OCI-LY3 (cell line): Measurements from ENCODE around the gene EGFL7.

Experiments
- H2AFZ ChIP-seq: fragments of 200-600, 300-600 bp; shearing (Covaris generic); 2 replicates; pipeline ENCODE4 v1.6.0; 2014; ENCODE audit warnings: antibody characterized with exemption, low read depth, low read length
- H3K27ac ChIP-seq: fragments of 200-600, 300-600 bp; sonication (generic); 2 replicates; pipeline ENCODE4 v1.5.1; 2014; ENCODE audit warnings: mild to moderate bottlenecking, low read length, moderate library complexity, mixed read lengths
- H3K27me3 ChIP-seq: fragments of 200-600, 300-600 bp; sonication (generic); 2 replicates; pipeline ENCODE4 v1.6.1; 2014; ENCODE audit warnings: low read depth, low read length, mixed read lengths
- H3K36me3 ChIP-seq: fragments of 200-600, 300-600 bp; sonication (generic); replicated peaks from 2 replicates; pipeline ENCODE3; 2014; ENCODE audit warnings: low read depth, low read length, mixed read lengths
- H3K4me1 ChIP-seq: fragments of 300-600, 200-600 bp; sonication (generic); 2 replicates; pipeline ENCODE4 v1.6.1; 2014; ENCODE audit warnings: low read length, mixed read lengths
- H3K4me2 ChIP-seq: fragments of 200-600, 300-600 bp; sonication (generic); 2 replicates; pipeline ENCODE4 v1.6.1; 2014; ENCODE audit warnings: low read length, mixed read lengths
- H3K4me3 ChIP-seq: fragments of 300-600, 200-600 bp; sonication (generic); 2 replicates; pipeline ENCODE4 v1.5.1; 2014; ENCODE audit warnings: antibody characterized with exemption, mild to moderate bottlenecking, low read length, moderate library complexity
- H3K79me2 ChIP-seq: fragments of 300-600, 200-600 bp; shearing (Covaris generic); 2 replicates; pipeline ENCODE4 v1.6.1; 2014; ENCODE audit warnings: mild to moderate bottlenecking, low read length, mixed read lengths
- H3K9ac ChIP-seq: fragments of 300-600, 200-600 bp; shearing (Covaris generic); 2 replicates; pipeline ENCODE4 v1.6.0; 2014; ENCODE audit warnings: mild to moderate bottlenecking, low read length, moderate library complexity
- H3K9me3 ChIP-seq: fragments of 200-600, 300-600 bp; shearing (Covaris generic); 2 replicates; pipeline ENCODE4 v1.6.1; 2014; ENCODE audit warnings: low read length, mixed read lengths; ENCODE audit not compliant: insufficient read depth
- H4K20me1 ChIP-seq: fragments of 200-600, 300-600 bp; sonication (generic); 2 replicates; pipeline ENCODE4 v1.6.1; 2016; ENCODE audit warnings: low read length, mixed read lengths; ENCODE audit not compliant: insufficient read depth
- EZH2phosphoT487 ChIP-seq: fragments of 200-600 bp; shearing (Covaris generic); IDR thresholded peaks from 2 replicates; pipeline ENCODE4 v1.6.1; 2018; ENCODE audit warnings: antibody characterized with exemption, mixed run types, low read depth
- TF ChIP-seq, protein P1 (sequence below): fragments of 200-600, 300-600 bp; sonication (generic); IDR thresholded peaks from 2 replicates; pipeline ENCODE4 v1.5.1; 2014; ENCODE audit warnings: antibody characterized with exemption, low read length, low read depth

Gene EGFL7

DNA sequence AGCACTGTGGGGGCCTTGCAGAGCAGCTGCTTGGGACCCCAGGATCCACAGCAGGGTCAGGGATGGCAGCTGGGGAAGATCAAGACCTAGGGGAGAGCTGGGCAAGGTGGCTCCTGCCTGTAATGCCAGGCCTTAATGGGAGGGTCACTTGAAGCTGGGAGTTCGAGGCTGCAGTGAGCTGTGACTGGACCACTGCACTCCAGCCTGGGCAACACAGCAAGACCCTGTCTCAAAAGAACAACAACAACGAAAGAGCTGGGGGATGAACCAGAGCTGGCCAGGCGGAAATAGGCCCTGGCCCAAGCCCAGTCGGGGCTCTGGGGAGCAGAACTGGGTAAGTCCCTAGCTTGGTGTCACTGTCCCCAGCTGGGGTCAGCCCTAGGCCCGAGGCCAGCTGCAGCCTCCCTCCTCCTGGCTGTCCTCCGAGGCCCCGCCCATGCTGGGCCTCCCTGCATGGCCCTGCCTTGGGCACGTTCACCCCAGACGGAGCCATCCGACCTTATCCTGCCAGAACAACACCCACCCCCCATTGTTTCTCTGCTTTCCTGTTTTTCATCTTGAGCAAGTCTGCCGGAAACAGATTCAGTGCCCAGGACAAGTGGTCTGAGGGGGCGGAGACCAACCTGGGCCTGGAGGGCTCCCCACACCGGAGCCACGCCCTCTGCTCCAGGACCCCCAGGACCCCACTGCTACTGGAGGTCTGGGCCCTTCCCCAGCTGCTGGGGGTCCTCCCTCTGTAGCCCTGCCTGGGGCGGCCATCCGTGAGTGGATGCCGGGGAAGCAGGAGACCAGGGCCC lies 51.6 kb downstream of the EGFL7 start:
- no peaks in the 10 kb centered on the region for H4K20me1 ChIP-seq
- H3K4me1 ChIP-seq = peaks cover 3% of the 10 kb centered on the region; the same call in 1 of the 2 replicates
- H3K4me2 ChIP-seq = peak overlapping the region; percentile 72
- H3K36me3 ChIP-seq = no peaks in the 10 kb centered on the region
- H3K27me3 ChIP-seq = no peaks in the 10 kb centered on the region
- H3K9me3 ChIP-seq = no peaks in the 10 kb centered on the region
- no peak overlapping the region for H2AFZ ChIP-seq
- TF ChIP-seq, protein P1, sequence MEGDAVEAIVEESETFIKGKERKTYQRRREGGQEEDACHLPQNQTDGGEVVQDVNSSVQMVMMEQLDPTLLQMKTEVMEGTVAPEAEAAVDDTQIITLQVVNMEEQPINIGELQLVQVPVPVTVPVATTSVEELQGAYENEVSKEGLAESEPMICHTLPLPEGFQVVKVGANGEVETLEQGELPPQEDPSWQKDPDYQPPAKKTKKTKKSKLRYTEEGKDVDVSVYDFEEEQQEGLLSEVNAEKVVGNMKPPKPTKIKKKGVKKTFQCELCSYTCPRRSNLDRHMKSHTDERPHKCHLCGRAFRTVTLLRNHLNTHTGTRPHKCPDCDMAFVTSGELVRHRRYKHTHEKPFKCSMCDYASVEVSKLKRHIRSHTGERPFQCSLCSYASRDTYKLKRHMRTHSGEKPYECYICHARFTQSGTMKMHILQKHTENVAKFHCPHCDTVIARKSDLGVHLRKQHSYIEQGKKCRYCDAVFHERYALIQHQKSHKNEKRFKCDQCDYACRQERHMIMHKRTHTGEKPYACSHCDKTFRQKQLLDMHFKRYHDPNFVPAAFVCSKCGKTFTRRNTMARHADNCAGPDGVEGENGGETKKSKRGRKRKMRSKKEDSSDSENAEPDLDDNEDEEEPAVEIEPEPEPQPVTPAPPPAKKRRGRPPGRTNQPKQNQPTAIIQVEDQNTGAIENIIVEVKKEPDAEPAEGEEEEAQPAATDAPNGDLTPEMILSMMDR = no peak
- no peak for TF ChIP-seq EZH2phosphoT487
- H3K9ac ChIP-seq = no peak overlapping the region
- no peak overlapping the region for H3K27ac ChIP-seq
- H3K79me2 ChIP-seq = no peaks in the 10 kb centered on the region
- H3K4me3 ChIP-seq = peak overlapping the region; percentile 81; the same call in 1 of the 2 replicates

DNA sequence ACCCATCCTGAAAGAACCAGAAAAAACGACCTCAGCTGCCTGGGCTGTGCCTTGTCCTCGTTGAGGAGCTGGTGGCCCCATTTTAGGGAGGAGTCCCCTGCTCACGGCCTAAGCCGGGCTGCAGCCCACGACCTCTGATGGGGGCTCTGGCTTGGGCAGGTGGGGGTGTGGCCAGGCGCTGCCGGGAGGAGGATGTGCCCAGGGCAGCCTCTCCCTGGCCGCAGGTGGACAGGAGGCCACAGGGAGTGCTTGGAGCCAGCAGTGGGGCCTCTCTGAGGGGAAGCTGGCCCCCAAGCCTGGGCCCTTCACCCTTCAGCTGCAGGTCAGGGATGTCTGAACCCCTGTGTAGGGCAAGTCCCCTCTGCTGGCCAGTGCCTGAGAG lies 52.2 kb downstream of the EGFL7 start:
- H3K9me3 ChIP-seq = no peaks in the 10 kb centered on the region
- no peaks in the 10 kb centered on the region for H4K20me1 ChIP-seq
- H2AFZ ChIP-seq = no peak overlapping the region
- H3K4me2 ChIP-seq = no peak overlapping the region
- no peak overlapping the region for H3K4me3 ChIP-seq
- no peaks in the 10 kb centered on the region for H3K79me2 ChIP-seq
- H3K9ac ChIP-seq = no peak overlapping the region
- H3K36me3 ChIP-seq = no peaks in the 10 kb centered on the region
- no peak overlapping the region for H3K27ac ChIP-seq
- H3K4me1 ChIP-seq = peaks cover 7% of the 10 kb centered on the region; the same call in 1 of the 2 replicates
- no peaks in the 10 kb centered on the region for H3K27me3 ChIP-seq
- TF ChIP-seq EZH2phosphoT487 = no peak
- TF ChIP-seq, protein P1 = no peak

DNA sequence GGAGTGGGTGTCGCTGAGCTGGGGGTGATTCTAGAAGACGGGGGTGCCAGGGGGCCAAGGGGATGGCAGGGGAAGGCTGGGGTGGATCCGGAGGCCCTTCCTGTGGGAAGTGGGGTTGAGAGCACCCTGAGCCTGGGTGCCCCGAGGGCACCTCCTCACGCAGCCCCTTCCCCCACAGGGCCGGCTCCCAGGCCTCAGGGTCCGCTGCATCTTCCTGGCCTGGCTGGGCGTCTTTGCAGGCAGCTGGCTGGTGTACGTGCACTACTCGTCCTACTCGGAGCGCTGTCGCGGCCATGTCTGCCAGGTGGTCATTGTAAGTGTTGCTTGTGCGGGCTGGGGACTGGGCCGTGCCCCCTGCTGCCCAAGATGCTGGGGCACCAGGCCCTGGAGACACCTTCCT lies 54.7 kb downstream of the EGFL7 start:
- Histone ChIP-seq H3K9me3 (no peaks in the 10 kb centered on the region), H3K27me3 (no peaks in the 10 kb centered on the region), H2AFZ (no peak overlapping the region), H3K4me1 (peaks cover 7% of the 10 kb centered on the region; the same call in 1 of the 2 replicates), H3K79me2 (no peaks in the 10 kb centered on the region), H3K27ac (no peak overlapping the region), H3K4me2 (no peak overlapping the region), H4K20me1 (0 out of 2 replicates have a peak, but pooled peaks cover 14% of the 10 kb centered on the region), H3K36me3 (no peaks in the 10 kb centered on the region), H3K4me3 (no peak overlapping the region), H3K9ac (no peak overlapping the region)
- no peak for TF ChIP-seq EZH2phosphoT487
- TF ChIP-seq, protein P1 = no peak

DNA sequence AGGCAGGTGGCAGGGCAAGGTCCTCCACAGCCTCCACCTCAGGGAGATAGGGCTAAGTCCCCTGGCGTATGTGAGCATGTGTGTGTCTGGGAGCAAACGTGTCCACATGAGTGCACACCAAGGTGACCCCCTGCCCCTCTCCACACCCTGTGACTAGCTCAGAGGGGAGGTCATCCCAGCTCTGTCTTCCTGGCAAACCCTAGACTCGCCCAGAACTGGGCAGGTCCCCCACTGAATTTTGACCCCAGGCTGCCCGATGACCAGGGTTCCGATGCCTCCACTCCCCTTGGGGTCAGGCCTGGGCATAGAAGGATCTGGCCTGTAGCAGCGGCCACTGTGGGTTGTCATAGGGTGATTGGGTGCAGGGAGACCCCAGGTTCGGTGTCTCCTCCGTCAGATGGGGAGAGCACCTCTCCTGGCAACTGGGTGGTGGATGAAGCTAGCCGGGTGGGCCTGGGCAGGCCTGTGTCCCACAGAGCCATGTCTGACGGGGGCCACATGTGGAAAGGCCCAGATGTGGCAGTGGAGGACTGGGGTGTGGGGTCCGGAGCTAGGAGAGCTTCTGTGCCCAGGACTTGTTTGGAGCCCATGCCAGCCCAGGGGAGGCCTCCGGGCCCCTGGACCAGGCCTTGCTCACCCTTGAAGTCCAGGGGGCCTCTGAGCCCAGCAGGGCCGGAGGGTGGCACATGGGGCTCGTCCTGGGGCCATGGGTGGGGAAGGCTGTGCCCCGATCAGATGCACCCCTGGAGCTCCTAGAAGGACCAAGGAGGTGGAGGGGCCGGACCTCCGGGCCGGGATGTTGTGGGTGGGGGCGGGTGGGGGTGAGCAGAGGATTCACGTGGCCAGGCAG lies 55.9 kb downstream of the EGFL7 start:
- no peak overlapping the region for H3K9ac ChIP-seq
- H3K9me3 ChIP-seq = no peaks in the 10 kb centered on the region
- no peak overlapping the region for H3K4me2 ChIP-seq
- H3K4me3 ChIP-seq = no peak overlapping the region
- H3K27ac ChIP-seq = no peak overlapping the region
- H3K79me2 ChIP-seq = no peaks in the 10 kb centered on the region
- peaks cover 9% of the 10 kb centered on the region for H3K36me3 ChIP-seq
- no peaks in the 10 kb centered on the region for H3K27me3 ChIP-seq
- H2AFZ ChIP-seq = no peak overlapping the region
- H4K20me1 ChIP-seq = peaks cover 24% of the 10 kb centered on the region; the same call in 1 of the 2 replicates
- H3K4me1 ChIP-seq = peaks cover 7% of the 10 kb centered on the region; the same call in 1 of the 2 replicates
- TF ChIP-seq, protein P1 = no peak
- TF ChIP-seq EZH2phosphoT487 = no peak
